NB4 (cell line): Measurements from ENCODE around the gene HELB.

Source experiments
- CTCF ChIP-seq: IDR thresholded peaks from one replicate; pipeline ENCODE4 v1.5.1; 2012; ENCODE audit warnings: low read depth, low read length
- MAX ChIP-seq: IDR thresholded peaks from 2 replicates; pipeline ENCODE4 v1.6.1; 2011; ENCODE audit warnings: low read depth, low read length
- MYC ChIP-seq: IDR thresholded peaks from 2 replicates; pipeline ENCODE4 v1.6.1; 2011; ENCODE audit warnings: low read depth, low read length
- POLR2A ChIP-seq: IDR thresholded peaks from 2 replicates; pipeline ENCODE4 v1.6.1; 2011; ENCODE audit warnings: mild to moderate bottlenecking; ENCODE audit not compliant: insufficient read length; ENCODE audit errors: extremely low read depth

DNA sequence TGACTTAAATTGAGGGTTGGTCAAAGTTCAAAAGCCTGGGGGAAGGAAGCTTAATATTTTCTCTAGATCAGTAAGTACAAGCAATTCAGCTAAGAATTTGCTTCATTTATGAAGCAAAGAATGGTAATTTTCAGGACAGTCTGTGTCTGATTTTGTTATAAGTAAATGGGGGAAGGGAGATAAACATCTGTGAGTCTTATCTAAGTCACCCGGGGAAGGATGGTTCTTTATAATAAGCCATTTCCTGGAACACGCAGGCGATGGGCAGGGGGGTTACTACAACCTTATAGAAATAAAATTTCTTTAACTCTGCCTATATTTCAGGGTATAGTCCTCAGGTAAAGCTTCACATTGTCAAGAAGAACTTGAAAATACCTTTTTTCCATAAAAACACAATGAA, 42.9 kb downstream of the HELB start:
- no peak for TF ChIP-seq CTCF
- no peak for TF ChIP-seq POLR2A
- TF ChIP-seq MAX: no peak
- no peak for TF ChIP-seq MYC
